Left ventricle myocardium inferior (tissue), 1 donor: Measurements from ENCODE around the gene SEMA6B. TPM values are rescaled to one million over a fixed set of nuclear protein-coding genes. Genes with fewer than 3 reads are reported as not detected.
A peak's percentile ranks its signal among the peaks of the same experiment; 100 is the strongest.

Source experiments
- DNase-seq: peaks from one replicate; pipeline ENCODE4 v3.0.0-alpha.2; 2020
- H3K27ac ChIP-seq: fragments of 200-600 bp; replicated peaks from 2 replicates; pipeline ENCODE4 v1.8.0; 2021
- H3K27me3 ChIP-seq: fragments of 200-600 bp; 2 replicates; pipeline ENCODE4 v1.8.0; 2021; ENCODE audit warnings: low read depth
- H3K36me3 ChIP-seq: fragments of 200-600 bp; 2 replicates; pipeline ENCODE4 v1.8.0; 2021
- H3K4me1 ChIP-seq: fragments of 200-600 bp; 2 replicates; pipeline ENCODE4 v1.8.0; 2021
- H3K4me3 ChIP-seq: fragments of 200-600 bp; 2 replicates; pipeline ENCODE4 v1.8.0; 2021; ENCODE audit warnings: mild to moderate bottlenecking, moderate library complexity
- H3K9me3 ChIP-seq: fragments of 200-600 bp; replicated peaks from 2 replicates; pipeline ENCODE4 v1.8.0; 2021
- CTCF ChIP-seq: fragments of 200-600 bp; IDR thresholded peaks from 2 replicates; pipeline ENCODE4 v1.8.0; 2021; ENCODE audit warnings: antibody characterized with exemption, mild to moderate bottlenecking, borderline replicate concordance
- intact Hi-C: fragments of 100-400 bp; cut with micrococcal nuclease; formaldehyde crosslinking; loops from one replicate; pipeline ENCODE4 v1.11.0; 2022
- total RNA-seq: library from RNA; stranded (reverse); fragmentation: NEBNext Ultra II Directional; extraction: Animal tissue kit (Norgen Biotek cat#: 25700); gene quantifications from one replicate; pipeline ENCODE4 v1.2.1, GENCODE V29; 2021
- donor health status: DM: no; HTN: yes; CAD: no; lungs with severe emphysema.

SEMA6B gene
- total RNA-seq, 1 donor from 2014 or later: 7.2 TPM

DNA sequence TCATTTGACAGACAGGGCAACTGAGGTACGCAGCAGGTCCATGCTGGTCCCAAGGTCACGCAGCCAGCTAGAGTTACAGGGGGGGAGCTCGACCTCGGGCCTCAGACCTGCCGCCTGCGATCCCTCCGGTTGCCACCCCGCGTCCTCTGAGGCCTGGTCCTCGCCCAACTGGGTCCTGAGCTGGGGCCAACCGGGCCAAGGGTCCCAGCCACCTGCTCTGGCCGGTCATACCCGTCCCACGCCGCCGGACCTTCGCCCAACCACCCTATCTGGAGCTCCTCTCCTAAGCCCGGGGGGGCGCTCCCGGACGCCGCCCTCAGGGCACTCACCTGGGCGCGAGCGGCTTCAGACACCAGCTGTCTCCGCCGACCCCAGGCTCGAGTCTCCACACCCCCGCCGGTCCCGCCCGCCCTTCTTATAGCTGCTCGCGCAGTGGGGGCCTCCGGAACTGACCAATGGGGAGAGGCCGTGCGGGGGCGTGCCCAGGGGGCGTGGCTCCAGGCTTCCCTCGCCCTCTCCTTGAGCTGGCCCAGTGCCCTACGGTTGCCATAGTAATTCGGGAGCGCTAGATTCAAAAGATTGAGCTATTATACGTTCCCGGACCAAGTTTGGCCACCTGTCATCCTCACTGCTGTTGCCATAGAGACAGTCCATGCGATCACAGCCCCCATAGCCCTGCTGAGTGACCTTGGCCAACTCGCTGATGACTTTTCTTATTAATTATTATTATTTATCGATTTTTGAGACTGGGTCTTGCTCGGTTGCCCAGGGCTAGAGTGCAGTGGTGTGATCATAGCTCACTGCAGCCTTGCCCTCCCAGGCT lies 24.4 kb downstream of the SEMA6B start, which contains the start of gene PLIN5:
TSS of gene PLIN5 (minus strand) at position 389 of the 823 bp plus-strand sequence. CDS start 1,150 bp downstream, outside the sequence.
- intact Hi-C loops: no loop called here
- peak within 1 kb of the TSS; percentile 85 for H3K27ac ChIP-seq

DNA sequence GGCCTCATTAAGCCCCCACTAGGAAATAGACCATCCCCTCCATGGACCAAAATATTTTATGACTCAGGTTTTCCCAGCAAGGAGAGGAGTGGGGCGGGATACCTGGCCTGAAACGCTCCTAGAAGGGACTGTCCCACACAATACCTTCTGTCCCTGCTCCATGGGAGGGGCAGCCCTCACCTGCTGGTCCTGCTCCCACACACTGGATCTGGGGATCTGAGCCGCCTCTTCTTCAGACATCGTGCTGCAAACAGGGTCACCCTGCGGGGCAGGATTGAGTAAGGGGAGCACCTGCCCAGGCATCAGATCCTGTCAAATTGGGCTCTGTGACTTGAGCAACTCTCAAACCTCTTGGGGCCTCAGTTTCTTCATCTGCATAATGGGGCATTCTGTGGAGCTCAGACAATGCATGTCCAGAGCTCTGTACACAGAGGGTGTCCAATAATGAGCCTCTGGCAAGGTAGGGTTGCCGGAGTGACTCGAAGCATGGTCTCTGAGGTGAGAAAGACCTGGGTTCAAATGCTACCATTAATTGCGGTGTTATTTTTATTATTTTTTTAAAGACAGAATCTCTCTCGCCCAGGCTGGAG lies 25.6 kb downstream of the SEMA6B start:
- H3K9me3 ChIP-seq: no peaks in the 10 kb centered on the region
- no peaks in the 10 kb centered on the region for H3K36me3 ChIP-seq
- peak overlapping the region; percentile 85 for H3K27ac ChIP-seq
- H3K4me3 ChIP-seq: peak overlapping the region; percentile 68
- peaks cover 36% of the 10 kb centered on the region for H3K27me3 ChIP-seq
- H3K4me1 ChIP-seq: peaks cover 32% of the 10 kb centered on the region
- intact Hi-C loops: no loop called here
- no peak for TF ChIP-seq CTCF
- DNase-seq: no peak

More for the DNA sequence above, 24.4 kb downstream of the SEMA6B start, which contains the start of gene PLIN5:
- H3K4me3 ChIP-seq: peak within 1 kb of the TSS; percentile 68
- DNase-seq: peak; percentile 81
- H3K27me3 ChIP-seq: peaks cover 42% of the 10 kb centered on the region
- no peak for TF ChIP-seq CTCF
- H3K4me1 ChIP-seq: peaks cover 32% of the 10 kb centered on the region
- peaks cover 3% of the 10 kb centered on the region for H3K9me3 ChIP-seq
- H3K36me3 ChIP-seq: no peaks in the 10 kb centered on the region

GRCh38 chr19:4533334-4533733 lies 26.1 kb downstream of the SEMA6B start:
- no peak overlapping the region for H3K4me3 ChIP-seq
- intact Hi-C loops: no loop called here
- H3K27me3 ChIP-seq: peaks cover 31% of the 10 kb centered on the region
- no peaks in the 10 kb centered on the region for H3K36me3 ChIP-seq
- no peak for TF ChIP-seq CTCF
- peaks cover 32% of the 10 kb centered on the region for H3K4me1 ChIP-seq
- no peak overlapping the region for H3K27ac ChIP-seq
- DNase-seq: no peak
- H3K9me3 ChIP-seq: no peaks in the 10 kb centered on the region

DNA sequence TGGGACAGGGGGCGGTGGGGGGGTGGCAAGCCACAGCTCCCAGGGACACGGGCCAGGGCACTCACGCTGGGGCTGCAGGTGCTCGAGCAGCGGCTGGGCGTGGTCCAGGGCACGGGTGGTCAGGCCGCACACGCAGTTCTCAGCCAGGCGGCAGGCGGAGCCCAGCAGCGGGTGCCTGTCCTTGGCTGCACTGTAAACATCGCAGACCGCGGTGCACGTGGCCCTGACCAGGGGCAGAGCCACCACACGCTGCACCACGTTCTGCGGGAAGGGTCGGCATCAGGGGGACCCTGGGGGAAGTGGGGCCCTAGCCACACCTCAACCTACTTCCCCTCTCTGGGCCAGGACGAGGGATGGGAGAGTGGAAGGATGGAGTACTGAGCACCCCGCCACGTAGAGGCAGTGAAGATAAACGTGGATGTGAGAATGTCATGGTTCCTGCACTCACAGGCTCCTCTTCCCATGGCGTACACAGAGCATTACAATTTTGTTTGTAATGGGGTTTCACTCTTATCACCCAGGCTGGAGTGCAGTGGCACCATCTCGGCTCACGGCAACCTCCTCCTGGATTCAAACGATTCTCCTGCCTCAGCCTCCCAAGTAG lies 27.8 kb downstream of the SEMA6B start:
- Histone ChIP-seq H3K27me3 (peaks cover 16% of the 10 kb centered on the region), H3K4me3 (no peak overlapping the region), H3K4me1 (peaks cover 25% of the 10 kb centered on the region), H3K27ac (no peak overlapping the region), H3K36me3 (no peaks in the 10 kb centered on the region), H3K9me3 (no peaks in the 10 kb centered on the region)
- intact Hi-C loops: no loop called here
- TF ChIP-seq CTCF: no peak
- DNase-seq: no peak

DNA sequence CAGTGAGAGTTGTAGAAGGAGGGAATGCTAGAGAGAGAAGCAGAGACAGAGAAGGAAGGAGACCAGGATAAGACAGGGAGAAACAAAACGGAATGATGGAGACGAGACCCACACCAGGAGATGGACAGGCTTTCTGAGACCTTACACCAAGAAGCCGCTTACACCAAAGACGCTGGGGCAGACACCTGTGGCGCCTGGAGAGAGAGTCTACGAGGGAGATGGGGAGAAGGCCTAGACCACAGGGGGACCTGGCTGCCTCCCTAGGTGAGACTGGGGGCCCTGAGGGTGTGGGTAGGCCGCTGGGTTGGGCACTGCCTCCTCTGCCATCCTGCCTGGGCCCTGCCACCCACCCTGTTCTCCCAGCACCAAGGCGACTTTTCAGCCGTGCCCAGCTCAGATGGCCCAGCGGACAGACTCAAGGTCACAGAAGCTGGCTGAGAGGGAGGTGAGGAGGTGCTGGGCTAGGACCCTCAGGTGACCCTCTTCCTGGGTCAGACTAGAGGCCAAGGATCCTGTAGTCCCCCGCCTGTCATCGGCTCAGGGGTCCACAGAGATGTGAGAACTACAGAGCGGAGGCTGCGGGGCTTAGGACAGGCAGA lies 29.5 kb downstream of the SEMA6B start:
- Histone ChIP-seq H3K27me3 (peaks cover 4% of the 10 kb centered on the region), H3K36me3 (no peaks in the 10 kb centered on the region), H3K4me1 (peaks cover 9% of the 10 kb centered on the region), H3K27ac (no peak overlapping the region), H3K4me3 (no peak overlapping the region), H3K9me3 (no peaks in the 10 kb centered on the region)
- no peak for DNase-seq
- no peak for TF ChIP-seq CTCF
- intact Hi-C loops: no loop called here
